ENCODE measurements around the gene SPEG.

The SPEG gene

GRCh38 chr2:219478916-219479315 lies 44.3 kb downstream of the SPEG start:
- no peak for TF ChIP-seq BACH2 (CRISPR knock-in tag; IDR thresholded peaks at IDR 0.05; ENCODE audit: borderline replicate concordance)
- no peak for TF ChIP-seq ZNF565 (CRISPR knock-in tag; conservative IDR thresholded peaks at IDR 0.05; ENCODE audit: low read depth)
- TF ChIP-seq CSRNP3 (CRISPR knock-in tag; IDR thresholded peaks at IDR 0.05): no peak
- no peak for TF ChIP-seq SNAI2 (CRISPR knock-in tag; IDR thresholded peaks at IDR 0.05)
- no peak for TF ChIP-seq TOX (CRISPR knock-in tag; IDR thresholded peaks at IDR 0.05; ENCODE audit: borderline replicate concordance)
- no peak for TF ChIP-seq PATZ1 (CRISPR knock-in tag; IDR thresholded peaks at IDR 0.05; ENCODE audit: borderline replicate concordance)
- no peak for TF ChIP-seq POU6F1 (CRISPR knock-in tag; IDR thresholded peaks at IDR 0.05; ENCODE audit: borderline replicate concordance, low read depth)
- TF ChIP-seq ESRRG (CRISPR knock-in tag; IDR thresholded peaks at IDR 0.05): no peak
- no peak for TF ChIP-seq ISL1 (CRISPR knock-in tag; IDR thresholded peaks at IDR 0.05)
- TF ChIP-seq ZC3H10 (CRISPR knock-in tag; IDR thresholded peaks at IDR 0.05): no peak
- TF ChIP-seq, protein P1, sequence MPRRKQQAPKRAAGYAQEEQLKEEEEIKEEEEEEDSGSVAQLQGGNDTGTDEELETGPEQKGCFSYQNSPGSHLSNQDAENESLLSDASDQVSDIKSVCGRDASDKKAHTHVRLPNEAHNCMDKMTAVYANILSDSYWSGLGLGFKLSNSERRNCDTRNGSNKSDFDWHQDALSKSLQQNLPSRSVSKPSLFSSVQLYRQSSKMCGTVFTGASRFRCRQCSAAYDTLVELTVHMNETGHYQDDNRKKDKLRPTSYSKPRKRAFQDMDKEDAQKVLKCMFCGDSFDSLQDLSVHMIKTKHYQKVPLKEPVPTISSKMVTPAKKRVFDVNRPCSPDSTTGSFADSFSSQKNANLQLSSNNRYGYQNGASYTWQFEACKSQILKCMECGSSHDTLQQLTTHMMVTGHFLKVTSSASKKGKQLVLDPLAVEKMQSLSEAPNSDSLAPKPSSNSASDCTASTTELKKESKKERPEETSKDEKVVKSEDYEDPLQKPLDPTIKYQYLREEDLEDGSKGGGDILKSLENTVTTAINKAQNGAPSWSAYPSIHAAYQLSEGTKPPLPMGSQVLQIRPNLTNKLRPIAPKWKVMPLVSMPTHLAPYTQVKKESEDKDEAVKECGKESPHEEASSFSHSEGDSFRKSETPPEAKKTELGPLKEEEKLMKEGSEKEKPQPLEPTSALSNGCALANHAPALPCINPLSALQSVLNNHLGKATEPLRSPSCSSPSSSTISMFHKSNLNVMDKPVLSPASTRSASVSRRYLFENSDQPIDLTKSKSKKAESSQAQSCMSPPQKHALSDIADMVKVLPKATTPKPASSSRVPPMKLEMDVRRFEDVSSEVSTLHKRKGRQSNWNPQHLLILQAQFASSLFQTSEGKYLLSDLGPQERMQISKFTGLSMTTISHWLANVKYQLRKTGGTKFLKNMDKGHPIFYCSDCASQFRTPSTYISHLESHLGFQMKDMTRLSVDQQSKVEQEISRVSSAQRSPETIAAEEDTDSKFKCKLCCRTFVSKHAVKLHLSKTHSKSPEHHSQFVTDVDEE (CRISPR knock-in tag; IDR thresholded peaks at IDR 0.05): no peak
- TF ChIP-seq ZNF70 (CRISPR knock-in tag; IDR thresholded peaks at IDR 0.05): no peak
- TF ChIP-seq ZNF8 (CRISPR knock-in tag; IDR thresholded peaks at IDR 0.05): no peak
- TF ChIP-seq CSDC2 (CRISPR knock-in tag; IDR thresholded peaks at IDR 0.05): no peak
- TF ChIP-seq RARB (CRISPR knock-in tag; IDR thresholded peaks at IDR 0.05): no peak
- no peak for TF ChIP-seq TCF4 (CRISPR knock-in tag; IDR thresholded peaks at IDR 0.05; ENCODE audit: borderline replicate concordance)
- TF ChIP-seq ZFP30 (CRISPR knock-in tag; IDR thresholded peaks at IDR 0.05): no peak
- TF ChIP-seq OSR1 (CRISPR knock-in tag; IDR thresholded peaks at IDR 0.05): no peak
- TF ChIP-seq ARNTL (CRISPR knock-in tag; IDR thresholded peaks at IDR 0.05; ENCODE audit: borderline replicate concordance, low read depth): no peak
- no peak for ATAC-seq

GRCh38 chr2:219480004-219480403 lies 45.4 kb downstream of the SPEG start:
- no peak for TF ChIP-seq POU6F1 (CRISPR knock-in tag; IDR thresholded peaks at IDR 0.05; ENCODE audit: borderline replicate concordance, low read depth)
- TF ChIP-seq CSRNP3 (CRISPR knock-in tag; IDR thresholded peaks at IDR 0.05): no peak
- TF ChIP-seq ZNF565 (CRISPR knock-in tag; conservative IDR thresholded peaks at IDR 0.05; ENCODE audit: low read depth): no peak
- TF ChIP-seq RARB (CRISPR knock-in tag; IDR thresholded peaks at IDR 0.05): no peak
- TF ChIP-seq ESRRG (CRISPR knock-in tag; IDR thresholded peaks at IDR 0.05): no peak
- TF ChIP-seq TOX (CRISPR knock-in tag; IDR thresholded peaks at IDR 0.05; ENCODE audit: borderline replicate concordance): no peak
- no peak for TF ChIP-seq ZFP30 (CRISPR knock-in tag; IDR thresholded peaks at IDR 0.05)
- no peak for TF ChIP-seq CREB5 (CRISPR knock-in tag; IDR thresholded peaks at IDR 0.05; ENCODE audit: low read depth)
- TF ChIP-seq PATZ1 (CRISPR knock-in tag; IDR thresholded peaks at IDR 0.05; ENCODE audit: borderline replicate concordance): no peak
- TF ChIP-seq CSDC2 (CRISPR knock-in tag; IDR thresholded peaks at IDR 0.05): no peak
- no peak for TF ChIP-seq ISL1 (CRISPR knock-in tag; IDR thresholded peaks at IDR 0.05)
- no peak for TF ChIP-seq ZC3H10 (CRISPR knock-in tag; IDR thresholded peaks at IDR 0.05)
- no peak for TF ChIP-seq GLIS3 (CRISPR knock-in tag; IDR thresholded peaks at IDR 0.05)
- no peak for TF ChIP-seq ZNF70 (CRISPR knock-in tag; IDR thresholded peaks at IDR 0.05)
- no peak for TF ChIP-seq TCF4 (CRISPR knock-in tag; IDR thresholded peaks at IDR 0.05; ENCODE audit: borderline replicate concordance)
- no peak for TF ChIP-seq OSR1 (CRISPR knock-in tag; IDR thresholded peaks at IDR 0.05)
- no peak for ATAC-seq

Data from SK-N-SH treated with all-trans-retinoic acid at 6 μM for 48 hours (cell line).